HS-27A (cell line): ENCODE measurements around the gene DPEP1.
"Not testable (repeated sequence)": the region's sequence is repeated elsewhere in the genome, so short reads cannot be mapped to it uniquely, and the experiment has no call there.

ENCODE experiments used
- DNase-seq: peaks from one replicate; pipeline ENCODE4 v3.0.0-alpha.2; 2012; ENCODE audit warnings: low read depth, missing footprints

The DPEP1 gene

DNA sequence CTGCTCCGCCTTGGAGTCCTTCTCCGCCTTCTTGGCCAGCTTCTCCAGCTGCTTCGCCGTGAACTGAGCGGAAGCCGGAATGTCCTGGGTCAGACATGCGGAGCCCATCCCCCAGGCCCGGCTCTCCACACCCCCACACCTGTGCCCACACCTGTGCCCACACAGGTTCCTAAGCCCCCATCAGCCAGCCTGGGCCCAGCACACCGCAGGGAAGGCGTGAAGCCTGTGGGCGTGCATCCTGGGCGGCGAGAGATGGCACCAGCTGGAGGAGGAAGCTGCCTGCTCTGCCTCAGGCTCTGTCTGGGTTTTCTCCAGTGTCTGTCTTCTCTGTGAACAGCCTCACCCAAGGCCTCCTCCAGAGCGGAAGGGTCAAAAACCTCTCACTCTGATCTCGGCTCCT, 38.1 kb downstream of the DPEP1 start:
- no peak for DNase-seq

DNA sequence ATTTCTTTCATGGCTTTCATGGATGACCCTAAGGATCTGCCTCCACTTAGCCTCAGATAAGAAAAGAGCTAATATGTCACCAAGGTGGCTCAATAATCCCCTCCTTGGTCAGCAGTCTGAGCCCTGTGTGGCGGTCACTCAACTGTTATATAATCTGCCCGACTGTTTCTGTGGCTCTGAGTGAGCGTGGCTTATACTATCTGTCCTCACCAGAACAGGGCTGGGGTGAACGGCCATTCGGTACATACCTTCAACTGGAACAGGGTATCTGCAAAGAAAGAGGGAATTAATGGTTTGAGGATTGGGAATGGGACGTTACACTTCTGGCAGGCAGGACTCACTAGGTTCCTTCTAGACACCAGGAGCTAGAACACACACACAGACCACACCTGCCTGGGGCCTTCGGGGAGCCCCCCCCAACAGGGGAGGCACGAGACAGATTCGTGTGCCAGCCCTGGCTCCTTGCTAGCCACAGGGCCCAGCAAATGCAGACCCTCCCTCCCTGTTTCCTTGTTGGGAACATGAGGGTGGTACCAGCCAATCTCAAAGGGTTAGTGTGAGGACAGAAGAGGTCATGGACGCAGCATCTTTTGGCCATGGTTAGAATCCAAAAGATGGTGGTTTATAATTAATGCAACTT, 40.3 kb downstream of the DPEP1 start:
- DNase-seq, result no peak

GRCh38 chr16:89655062-89655643, 41.7 kb downstream of the DPEP1 start:
- no peak for DNase-seq

DNA sequence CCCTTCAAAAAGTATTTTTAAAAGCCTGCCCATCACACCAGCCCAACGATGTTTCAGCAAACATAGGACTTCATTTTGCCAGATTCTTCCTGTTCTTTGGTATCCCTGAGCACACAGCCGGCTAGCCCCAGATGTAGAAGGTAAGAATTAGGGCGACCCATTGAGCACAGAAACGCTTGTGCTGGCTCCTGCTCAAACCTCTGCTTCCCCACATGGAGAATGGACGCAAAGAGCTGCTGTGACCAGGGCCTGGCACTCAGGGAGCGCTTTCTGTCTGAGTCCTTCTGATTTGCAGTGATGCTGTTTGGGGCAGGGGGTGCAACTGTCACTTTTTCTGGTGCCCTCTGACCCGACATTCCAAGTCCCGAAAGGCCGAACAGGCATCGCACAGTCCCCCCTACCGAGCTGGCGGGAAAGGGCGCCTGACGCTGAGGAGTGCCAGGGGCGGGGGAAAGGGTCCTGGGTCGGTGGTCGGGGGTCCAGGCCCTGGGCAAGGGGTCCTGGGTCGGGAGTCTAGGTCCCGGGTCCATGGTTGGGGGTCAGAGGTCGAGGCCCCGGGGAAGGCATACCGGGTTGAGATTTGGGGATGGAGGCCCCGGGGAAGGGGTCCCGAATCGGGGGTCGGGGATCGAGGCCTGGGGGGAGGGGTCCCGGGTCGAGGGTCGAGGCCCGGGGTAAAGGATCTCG, 43.1 kb downstream of the DPEP1 start:
- no peak for DNase-seq

DNA sequence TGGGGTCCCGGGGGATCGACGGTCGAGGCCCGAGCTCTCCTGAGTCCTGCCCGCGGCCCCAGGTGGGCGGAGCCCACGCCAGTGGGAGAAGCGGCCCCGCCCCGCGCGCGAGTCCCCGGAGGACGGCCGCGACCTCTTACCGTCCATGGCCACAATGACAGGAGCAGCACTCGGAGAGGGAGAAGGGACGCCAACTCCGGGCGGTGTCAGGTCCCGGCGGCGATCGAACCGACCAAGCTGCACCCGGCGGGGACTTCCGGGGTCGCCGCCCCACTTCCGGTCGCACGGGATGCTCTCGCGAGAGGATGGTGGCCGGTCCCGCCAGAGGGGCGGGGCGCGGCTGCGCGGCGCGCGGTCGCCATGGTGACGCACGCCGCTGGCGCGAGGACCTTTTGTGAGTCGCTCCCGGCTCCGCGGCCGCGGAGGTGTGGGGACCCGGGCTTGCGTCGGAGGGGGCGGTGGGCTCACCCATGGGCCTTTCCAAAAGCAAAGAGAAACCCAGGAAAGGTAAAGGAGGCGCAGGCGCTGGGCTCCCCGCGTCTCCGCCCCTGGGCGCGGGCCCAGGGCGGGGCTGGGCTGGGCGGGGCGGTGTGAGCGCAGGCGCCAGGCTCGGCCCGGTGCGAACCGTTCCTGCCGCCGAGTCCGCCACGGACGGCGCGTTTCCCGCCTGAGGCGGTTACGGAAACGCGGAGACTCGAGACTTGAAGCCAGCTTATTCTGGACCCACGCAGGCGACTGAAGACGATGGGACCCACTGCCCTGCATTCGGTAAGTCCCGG, 44.2 kb downstream of the DPEP1 start, which contains the start of the genes CHMP1A and SPATA33:
Gene CHMP1A, minus strand, starts transcription at position 267 of the 779 bp plus-strand sequence. Its CDS starts 120 bp downstream, at position 147.
Gene SPATA33, plus strand, starts transcription at position 395 of the 779 bp plus-strand sequence. Its CDS starts 76 bp downstream, at position 471.
- DNase-seq, result peak; percentile 60

- DNase-seq, result no peak
Observed at GRCh38 chr16:89658221-89658879, 44.9 kb downstream of the DPEP1 start.

DNA sequence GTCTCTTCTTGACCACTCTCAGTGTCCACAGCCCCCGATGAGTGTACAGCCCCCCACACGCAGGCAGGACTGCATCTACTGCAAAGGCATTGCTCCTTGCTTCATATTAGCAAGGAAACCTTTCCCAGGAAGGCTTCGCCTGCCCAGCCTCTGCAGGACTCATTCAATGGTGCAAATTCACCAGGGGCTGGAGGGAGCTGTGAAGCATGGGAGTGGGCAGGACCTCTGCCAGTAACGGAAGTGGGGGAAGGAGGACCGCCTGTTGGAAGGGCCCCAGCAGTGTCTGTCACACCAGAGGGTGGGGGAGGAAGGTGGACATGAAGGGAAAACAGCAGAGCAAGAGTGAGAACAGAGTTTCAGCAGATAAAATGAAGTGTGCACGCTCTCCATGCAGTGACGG, 46.7 kb downstream of the DPEP1 start:
- DNase-seq, result no peak

DNA sequence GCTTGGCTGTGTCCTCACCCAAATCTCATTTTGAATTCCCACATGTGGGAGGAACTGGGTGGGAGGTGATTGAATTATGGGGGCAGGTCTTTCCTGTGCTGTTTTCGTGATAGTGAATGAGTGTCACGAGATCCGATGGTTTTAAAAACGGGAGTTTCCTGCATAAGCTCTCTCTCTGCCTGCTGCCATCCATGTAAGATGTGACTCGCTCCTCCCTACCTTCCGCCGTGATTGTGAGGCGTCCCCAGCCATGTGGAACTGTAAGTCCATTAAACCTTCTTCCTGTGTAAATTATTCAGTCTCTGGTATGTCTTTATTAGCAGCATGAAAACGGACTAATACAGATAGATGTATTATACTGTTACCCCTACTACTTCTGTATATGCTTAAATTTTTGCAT, 47.8 kb downstream of the DPEP1 start:
- DNase-seq, result no peak

GRCh38 chr16:89664238-89664637, 50.8 kb downstream of the DPEP1 start:
- not testable (repeated sequence) for DNase-seq

DNA sequence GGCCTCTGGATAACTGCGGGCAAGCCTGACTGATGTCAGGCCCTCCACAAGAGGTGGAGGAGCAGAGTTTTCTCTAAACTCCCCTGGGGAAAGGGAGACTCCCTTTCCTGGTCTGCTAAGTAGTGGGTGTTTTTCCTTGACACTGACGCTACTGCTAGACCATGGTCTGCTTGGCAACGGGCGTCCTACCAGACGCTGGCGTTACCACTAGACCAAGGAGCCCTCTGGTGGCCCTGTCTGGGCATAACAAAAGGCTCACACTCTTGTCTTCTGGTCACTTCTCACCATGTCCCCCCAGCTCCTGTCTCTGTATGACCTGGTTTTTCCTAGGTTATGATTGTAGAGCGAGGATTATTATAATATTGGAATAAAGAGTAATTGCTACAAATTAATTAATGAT, 53.6 kb downstream of the DPEP1 start:
- DNase-seq, result not testable (repeated sequence)

DNA sequence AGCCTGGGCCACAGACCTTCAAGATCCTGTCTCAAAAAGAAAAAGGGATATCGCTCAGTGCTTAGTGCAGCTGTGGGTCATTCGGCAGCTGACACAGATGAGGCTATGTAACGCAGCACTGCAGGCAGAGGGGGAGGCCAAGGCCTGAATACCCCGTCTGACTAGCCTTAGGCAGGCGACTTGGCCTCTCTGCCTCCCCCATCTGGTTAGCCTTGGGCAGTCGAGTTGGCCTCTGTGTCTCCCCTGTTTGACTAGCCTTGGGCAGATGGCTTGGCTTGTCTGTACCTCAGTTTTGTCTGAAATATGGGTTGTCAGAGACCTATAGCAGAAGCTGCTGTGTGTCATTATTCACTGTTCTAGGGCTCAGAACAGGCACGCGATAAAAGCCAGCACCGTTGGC, 54.2 kb downstream of the DPEP1 start:
- no peak for DNase-seq

DNA sequence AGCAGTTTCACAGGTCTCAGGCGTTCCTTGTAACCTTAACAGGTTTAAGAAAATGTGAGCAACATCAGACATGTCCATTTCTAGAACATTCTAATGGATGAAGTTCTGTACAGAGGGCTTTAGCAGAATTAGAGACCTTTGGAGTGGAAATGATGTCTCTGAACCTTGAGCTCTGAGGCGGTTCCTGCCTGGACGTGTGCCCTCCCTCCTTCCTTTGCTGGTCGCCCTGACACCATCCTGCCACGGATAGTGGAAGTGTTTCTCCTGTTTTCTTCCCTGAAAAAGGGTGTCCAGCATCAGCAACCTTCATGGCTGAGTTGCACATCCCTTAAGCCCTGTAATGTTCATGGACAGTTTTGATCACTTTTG, 55.3 kb downstream of the DPEP1 start:
- no peak for DNase-seq

DNA sequence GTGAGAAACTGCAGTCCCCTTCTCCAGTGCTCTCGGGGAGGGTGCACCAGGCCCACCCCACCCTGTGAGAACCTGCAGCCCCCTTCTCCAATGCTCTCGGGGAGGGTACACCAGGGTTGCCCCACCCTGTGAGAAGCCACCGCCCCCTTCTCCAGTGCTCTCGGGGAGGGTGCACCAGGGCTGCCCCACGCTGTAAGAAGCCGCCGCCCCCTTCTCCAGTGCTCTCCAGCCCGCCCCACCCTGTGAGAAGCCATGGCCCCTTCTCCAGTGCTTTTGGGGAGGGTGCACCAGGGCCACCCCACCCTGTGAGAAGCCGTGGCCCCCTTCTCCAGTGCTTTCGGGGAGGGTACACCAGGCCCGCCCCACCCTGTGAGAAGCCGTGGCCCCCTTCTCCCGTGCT, 56.3 kb downstream of the DPEP1 start:
- no peak for DNase-seq

GRCh38 chr16:89670496-89671431, 57.3 kb downstream of the DPEP1 start:
- DNase-seq, result no peak

DNA sequence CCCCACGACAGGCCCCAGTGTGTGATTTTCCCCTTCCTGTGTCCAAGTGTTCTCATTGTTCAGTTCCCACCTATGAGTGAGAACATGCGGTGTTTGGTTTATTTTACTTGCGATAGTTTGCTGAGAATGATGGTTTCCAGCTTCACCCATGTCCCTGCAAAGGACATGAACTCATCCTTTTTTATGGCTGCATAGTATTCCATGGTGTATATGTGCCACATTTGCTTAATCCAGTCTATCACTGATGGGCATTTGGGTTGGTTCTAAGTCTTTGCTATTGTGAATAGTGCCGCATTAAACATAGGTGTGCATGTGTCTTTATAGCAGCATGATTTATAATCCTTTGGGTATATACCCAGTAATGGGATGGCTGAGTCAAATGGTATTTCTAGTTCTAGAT, 58.1 kb downstream of the DPEP1 start:
- not testable (repeated sequence) for DNase-seq

DNA sequence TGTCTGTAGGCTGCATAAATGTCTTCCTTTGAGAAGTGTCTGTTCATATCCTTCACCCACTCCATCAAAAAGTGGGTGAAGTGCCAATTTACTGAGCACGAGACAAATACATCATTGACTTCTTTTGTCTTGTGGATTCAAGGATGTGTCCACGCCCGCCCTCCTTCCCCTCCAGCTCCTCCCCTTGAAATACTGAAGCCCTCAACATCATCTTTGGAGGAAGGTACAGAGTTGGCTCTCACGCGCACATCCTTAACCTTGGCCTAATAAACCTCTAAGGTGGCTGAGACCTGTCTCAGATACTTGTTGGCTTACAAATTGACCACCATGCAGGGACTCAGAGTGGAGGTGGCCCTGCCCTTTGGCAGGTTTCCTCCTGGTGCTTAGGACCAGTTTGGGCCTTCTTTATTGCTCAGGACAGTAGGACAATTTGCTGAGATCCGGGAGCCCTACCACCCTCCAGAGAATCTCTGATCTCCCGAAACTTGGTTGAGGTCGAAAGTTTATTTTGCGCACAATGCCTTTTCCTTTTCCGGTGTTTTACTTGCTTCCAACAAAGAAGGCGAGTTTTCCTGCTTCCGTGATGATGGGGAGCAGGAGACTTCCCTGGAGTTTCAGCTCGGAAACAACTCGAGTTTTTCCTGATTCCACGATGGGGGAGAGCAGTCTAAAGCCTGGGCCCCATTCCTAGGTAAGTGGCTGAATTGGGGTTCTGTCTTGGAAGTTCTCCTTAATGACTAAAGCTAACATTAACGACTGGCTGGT, 58.9 kb downstream of the DPEP1 start:
- no peak for DNase-seq

DNA sequence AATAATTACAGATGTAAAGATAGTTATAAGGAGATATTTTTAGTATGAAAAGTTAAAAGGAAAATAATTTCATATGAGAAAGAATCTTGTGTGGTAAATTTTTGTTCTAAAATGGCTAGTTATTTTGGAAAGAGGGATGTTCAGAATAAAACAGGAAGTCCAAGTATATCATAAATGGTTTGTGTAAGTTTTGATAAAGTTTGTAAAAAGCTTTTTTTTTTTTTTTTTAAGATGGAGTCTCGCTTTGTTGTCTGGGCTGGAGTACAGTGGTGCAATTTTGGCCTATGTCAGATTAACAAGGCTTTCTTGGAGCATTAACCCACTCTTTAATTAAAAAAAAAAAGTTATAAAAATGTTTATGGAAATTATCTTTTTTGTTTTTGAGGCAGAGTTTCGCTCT, 64.8 kb downstream of the DPEP1 start:
- no peak for DNase-seq

DNA sequence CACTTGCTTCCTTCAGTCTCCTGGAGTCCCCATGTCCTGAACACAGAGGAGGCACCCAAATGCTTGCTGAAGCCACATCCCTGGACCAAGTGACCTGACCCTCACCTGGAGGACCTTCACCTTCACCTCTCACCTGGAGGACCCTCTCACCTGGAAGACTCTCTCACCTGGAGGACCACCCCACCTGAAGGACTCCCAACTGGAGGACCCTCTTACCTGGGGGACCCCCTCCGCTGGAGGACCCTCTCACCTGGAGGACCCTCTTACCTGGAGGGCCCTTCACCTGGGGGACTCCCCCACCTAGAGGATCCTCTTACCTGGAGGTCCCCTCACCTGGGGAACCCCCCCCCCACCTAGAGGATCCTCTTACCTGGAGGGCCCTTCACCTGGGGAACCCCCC, 72.5 kb downstream of the DPEP1 start:
- no peak for DNase-seq

DNA sequence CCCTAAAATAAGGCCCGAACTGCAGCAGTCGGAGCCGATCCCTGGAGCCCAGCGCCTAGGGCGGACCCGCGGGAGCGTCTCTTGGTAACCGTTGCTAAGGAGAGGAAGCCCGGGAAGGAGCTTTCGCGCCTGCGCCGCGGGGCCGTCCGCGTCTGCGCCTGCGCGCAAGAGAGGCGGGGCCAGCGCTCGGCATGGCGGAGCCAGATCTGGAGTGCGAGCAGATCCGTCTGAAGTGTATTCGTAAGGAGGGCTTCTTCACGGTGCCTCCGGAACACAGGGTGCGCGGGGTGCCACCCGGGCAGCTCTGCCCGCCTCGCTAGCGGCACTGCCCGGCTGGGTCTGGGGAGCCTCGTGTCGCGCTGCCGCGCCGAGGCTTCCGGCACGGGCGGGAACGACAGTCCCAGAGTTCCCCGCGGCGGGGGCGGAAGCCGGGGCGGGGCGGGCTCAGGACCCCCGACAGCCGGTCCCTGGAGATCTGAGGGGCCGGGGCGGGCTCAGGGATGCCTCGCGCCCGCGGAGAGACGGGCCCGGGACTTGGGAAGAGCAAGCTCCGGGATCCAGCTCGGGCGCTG, 73.2 kb downstream of the DPEP1 start, which contains the start of gene CDK10:
Gene CDK10, plus strand, starts transcription at position 170 of the 572 bp plus-strand sequence. Its CDS starts 22 bp downstream, at position 192.
- DNase-seq, result peak; percentile 86
